Measurements from ENCODE around the gene SPATC1L.

SPATC1L gene

DNA sequence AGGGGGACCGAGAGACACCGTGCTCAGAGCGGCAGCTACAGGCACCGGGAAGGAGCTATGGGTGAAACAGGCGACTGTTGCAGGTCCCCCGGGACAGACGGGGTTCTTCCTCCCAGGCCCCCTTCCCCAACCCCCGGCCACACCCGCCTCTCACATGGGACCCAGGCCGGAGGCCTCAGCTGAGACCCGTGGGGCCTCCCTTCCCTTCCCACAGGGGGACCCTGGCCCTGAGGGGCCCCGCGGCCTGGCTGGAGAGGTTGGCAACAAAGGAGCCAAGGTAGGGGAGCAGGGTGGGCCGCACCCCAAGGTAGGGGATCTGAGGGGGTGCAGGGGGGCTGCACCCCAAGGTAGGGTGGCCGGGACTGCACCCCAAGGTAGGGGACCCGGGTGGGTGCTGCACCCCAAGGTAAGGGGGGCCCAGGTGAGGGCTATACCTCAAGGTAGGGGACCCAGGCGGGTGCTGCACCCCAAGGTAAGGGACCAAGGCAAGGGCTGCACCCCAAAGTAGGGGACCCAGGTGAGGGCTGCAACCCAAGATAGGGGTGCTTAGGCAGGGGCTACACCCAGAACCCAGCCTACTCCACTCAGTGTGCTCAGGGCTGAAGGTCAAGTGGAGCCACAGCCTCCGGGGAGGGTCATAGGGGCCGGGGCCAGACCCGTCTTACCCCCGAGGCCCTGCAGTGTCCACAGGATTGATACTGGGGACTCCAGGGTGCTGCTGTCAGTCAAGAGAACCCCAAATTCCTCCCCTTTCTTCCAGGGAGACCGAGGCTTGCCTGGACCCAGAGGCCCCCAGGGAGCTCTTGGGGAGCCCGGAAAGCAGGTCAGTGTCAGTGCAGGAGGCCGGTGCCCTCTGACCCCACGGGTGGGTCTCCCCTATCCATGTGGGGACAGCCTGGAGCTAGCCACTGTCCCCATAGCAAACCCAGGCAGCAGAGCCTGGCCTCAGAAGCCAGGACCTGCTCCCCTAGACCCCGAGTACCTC is 63.7 kb downstream of the SPATC1L start:
- no peak for DNase-seq (ENCODE audit: low read depth)

DNA sequence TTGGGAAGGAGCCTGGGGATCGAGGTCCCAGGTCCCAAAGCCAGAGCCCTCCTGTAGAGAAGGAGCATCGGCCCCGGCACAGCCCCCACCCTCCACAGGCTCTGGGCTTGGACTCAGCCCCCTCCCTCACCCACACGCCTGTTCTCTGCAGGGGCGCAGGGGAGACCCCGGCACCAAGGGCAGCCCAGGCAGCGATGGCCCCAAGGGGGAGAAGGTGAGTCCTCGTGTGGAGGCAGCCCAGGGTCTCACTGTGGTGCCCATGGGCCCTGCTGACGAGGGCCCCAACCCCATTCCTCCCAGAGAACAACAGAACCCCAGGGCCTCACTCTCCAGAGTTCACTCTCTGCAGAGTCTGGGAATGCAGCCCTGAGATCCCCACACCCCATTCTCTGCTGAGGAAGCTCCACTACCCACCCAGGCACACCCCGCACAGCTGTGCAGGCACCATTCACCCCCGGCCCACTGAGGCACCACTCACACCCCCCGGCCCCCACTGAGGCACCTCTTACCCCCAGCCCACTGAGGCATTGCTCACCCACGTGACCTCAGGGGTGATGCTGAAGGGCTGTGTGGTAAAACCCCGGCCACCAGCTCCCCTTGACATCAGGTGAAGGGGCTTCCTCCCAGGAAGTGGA is 64.5 kb downstream of the SPATC1L start:
- DNase-seq (ENCODE audit: low read depth) = no peak

DNA sequence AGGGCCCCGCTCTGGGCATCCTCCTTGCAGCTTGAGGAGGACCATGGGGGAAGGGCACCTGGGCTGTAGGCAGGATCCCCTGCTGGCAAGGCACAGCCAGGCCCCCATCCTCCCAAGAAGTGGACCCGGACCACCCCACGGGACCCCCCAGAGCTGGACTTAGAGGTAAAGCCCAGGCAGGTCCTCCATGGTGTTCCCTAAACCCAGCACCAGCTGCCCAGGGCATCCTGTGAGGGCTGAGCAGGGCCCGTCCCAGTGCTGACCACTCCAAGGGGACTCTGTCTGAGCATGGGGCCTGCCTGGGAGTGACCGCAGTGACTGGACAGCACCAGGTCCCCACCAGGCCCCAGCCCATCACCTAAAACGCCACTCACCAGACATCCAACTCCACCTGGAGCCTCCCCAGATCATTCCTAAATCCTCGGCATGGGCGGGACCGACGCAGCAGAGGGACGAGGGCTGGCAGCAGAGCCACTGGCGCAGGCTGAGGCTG is 65.1 kb downstream of the SPATC1L start:
- DNase-seq (ENCODE audit: low read depth) = no peak

DNA sequence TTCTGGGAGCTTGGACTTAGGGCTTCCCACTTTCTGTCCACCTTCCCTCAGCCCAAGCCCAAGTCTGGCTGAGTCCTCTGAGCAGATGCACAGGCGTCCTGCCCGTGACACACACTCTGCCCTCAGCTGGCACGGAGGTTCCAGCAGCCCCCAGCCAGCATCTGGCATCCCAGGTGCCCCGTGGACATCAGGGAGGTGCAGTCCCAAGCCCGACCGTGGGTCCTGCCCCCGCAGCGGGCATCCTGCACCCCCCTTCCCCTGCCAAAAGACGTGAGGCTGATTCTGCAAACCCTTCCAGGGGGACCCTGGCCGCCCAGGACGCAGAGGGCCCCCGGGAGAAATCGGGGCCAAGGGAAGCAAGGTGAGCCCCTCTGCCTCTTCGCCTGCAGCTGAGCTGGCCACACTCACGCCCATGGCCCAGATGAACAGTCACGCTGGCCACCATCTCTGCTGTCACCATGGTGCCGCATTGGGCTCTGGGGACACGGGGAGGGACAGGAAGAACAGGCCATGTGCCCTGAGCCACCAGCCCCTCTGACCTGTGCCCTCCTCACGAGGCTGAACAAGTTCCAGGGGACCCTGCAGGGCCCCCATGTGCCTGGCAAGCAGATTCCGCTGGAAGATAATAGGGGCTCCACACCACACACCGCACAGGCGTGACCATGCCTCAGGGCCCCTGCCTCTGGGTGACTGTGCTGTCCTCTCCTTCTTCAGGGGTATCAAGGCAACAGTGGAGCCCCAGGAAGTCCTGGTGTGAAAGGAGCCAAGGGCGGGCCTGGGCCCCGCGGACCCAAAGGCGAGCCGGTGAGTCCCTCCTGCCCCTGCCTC is 65.7 kb downstream of the SPATC1L start:
- DNase-seq (ENCODE audit: low read depth) = no peak

DNA sequence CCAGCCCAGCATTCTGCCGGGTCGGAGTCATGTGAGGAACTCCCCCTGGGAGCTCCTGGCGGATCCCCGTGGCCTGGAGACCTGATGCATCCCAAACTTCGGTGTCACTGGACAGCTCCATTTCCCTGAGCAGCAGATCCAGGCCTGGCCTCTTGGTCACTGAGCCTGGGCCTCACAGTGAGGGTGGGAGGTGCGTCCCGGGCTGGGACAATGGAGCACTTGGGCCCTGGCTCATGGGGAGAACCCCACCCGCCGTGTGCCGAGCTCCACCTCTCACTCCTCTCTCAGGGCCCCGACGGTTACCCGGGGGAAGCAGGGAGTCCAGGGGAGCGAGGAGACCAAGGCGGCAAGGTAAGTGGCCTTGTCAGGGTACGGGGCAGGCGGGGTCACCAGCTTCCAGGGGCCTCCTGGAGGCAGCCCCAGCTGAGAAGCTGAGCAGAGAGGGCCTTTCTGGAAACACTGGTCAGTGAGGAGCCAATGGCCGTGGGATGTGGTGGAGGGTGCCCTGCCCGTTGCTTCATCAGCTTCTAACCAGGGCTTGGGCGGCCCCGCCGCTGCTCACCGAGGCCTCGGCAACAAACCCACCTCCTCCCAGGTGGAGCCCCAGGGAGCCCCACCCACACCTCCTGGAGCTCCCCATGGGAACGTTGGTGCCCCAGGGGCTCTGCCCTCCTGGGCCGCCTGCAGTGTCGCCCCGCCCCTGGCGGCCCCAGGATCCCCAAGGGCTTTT is 66.5 kb downstream of the SPATC1L start:
- DNase-seq (ENCODE audit: low read depth) = no peak

DNA sequence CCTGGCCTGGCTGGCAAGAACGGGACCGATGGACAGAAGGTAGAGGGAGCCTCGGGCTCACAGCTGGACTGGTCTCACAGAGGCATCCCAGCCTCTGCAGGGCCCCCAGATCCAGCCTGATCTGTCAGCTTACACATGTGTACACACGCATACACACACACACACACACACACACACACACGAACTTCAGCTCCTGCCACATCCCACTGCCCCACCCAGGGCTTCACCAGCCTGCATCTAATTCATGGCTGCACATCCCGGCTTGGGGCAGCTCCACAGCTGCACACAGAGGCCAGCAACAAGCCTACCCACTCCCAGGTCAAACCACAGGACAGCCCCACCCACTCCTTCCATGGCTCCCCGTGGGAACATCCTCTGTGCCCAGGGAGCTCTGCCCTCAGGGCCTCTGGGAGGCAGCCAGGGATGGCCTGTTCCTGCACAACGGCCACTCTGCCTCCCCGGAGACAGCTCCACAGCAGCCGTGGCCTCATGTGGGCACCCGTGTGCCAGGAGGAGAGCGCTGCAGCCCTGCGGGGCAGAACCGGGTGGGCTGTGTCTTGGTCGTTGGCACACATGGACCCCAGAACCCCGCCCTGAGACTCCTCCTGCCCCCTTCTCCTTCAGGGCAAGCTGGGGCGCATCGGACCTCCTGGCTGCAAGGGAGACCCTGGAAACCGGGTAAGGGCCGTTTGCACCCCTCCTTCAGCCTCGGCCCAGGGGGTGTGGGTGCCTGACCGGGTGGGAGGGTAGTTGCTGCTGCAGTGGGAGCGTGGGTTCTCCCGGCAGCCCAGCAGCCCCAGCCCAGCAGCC is 67.3 kb downstream of the SPATC1L start:
- no peak for DNase-seq (ENCODE audit: low read depth)

DNA sequence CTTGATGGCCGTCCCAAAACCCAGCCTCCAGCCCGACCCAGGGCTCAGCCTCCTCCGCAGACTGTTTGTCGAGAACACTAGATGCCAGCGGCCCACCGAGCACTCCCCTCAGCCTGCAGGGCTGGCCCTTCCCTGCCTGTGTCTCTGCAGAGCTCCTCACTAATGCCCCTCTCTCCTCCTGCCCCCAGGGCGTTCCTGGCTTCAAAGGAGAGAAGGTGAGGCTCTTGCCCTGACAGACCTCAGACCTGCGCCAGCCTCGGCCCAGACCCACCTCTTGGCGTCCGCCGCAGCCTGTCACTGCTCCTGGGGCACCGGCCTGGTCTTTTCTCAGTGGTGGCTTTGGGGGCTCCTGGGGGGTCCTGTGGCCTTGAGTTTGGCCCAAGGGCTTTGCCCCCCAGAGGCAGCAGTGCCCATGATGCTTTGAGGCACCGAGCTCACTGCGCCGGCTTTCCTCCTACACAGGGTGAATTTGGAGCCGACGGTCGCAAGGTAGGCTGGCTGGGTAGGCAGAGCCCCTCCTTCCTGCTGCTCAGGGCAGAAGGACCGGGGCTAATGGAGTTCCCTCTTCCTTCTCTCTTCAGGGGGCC is 68.0 kb downstream of the SPATC1L start:
- DNase-seq (ENCODE audit: low read depth) = no peak

DNA sequence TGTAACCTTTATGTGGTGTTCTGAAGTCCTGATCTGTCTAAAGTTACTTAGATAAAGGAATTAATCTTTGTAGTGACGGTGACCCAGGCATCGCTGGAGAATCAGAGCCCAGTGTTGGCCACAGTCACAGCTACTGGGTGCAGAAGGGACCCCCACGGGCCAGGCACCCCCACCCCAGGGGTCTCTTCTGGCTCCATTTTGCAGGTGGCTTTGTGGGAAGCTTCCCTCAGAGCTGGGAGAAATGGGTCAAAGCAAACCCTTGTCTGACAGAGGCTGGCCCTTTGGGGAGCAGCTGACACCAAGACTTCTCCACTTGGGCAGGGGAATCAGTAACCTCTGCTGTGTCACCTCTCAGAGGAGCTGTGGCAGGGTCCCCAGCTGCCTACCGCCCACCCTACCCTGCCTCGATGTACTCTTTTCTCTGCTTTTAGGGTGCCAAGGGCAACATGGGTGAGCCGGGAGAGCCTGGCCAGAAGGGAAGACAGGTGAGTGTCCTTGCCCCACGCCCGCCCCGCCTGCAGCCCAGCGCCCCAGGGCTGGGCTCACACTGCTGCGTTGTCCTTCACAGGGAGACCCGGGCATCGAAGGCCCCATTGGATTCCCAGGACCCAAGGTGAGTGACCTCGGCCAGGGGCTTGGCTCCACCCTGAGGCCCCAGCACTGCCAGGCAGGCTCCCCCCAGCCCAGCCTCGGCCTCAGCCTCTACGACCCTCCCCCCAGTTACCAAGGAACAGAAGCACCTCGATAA is 68.6 kb downstream of the SPATC1L start:
- no peak for DNase-seq (ENCODE audit: low read depth)

DNA sequence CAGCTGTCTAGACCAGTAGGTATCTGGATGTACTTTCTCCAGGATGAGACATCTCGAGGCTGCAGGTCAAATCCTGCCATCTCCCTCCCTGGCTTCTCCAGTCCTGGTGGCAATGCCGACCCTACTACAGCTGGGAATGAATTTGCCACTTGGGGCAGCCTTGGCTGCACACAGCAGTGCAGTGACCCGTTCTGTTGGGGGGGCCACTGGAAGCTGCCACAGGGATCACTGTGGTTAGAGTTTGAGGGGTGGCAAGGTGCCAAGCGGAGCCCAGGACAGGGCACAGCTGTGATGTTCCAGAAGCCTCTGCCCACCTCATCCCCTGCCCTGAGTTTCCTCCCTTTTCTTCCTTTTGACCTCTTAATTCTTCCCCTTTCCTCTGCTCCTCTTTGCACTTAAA is 69.3 kb downstream of the SPATC1L start:
- DNase-seq (ENCODE audit: low read depth) = no peak

DNA sequence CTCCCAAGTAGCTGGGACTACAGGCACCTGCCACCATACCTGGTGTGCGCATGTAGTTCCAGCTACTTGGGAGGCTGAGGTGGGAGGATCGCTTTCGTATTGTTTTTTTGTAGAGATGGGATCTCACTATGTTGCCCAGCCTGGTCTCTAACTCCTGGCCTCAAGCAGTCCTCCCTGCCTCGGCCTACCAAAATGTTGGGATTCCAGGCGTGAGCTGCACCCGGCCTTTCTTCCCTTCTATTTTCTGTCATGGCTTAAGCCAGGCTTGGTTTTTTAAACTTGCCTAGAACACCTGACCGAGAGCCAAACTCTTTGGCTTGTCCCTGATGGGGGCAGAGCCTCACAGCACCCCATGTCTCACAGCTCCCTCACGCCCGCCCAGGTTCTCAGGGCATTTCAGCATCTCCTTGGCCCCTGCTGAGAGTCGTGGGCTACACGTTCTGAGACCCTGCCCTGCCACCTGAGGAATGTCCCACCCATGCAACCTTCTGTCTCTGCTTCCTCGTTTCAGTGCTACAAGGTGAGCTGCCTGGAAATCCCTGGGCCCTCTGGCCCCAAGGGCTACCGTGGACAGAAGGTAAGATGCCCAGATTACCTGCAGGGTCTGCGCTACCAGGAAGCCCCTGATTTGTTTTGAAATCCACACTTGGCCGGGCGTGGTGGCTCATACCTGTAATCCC is 70.6 kb downstream of the SPATC1L start:
- DNase-seq (ENCODE audit: low read depth) = no peak

DNA sequence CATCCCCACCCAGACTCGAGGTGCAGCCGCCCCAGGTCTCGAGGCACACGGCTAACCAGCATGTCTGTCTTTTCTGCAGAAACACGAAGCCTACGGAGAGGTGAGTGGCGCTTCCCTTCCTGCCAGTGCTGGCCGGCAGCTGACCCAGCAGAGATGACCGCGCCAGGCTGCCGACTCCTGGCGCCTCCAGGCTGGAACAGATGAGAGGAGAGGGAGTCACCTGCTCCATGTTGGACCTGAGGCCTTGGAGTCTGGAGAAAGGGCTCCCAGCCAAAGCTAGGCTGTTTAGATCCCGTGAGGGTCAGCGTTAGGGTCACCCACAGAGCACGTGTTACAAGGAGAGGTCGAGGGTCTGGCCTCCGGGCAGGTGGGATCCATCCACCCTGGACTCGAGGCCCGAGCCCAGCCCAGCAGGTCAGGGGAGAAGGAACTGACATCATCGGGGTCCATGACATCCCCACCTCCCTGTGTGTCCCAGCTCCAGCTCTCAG is 71.5 kb downstream of the SPATC1L start:
- no peak for DNase-seq (ENCODE audit: low read depth)

DNA sequence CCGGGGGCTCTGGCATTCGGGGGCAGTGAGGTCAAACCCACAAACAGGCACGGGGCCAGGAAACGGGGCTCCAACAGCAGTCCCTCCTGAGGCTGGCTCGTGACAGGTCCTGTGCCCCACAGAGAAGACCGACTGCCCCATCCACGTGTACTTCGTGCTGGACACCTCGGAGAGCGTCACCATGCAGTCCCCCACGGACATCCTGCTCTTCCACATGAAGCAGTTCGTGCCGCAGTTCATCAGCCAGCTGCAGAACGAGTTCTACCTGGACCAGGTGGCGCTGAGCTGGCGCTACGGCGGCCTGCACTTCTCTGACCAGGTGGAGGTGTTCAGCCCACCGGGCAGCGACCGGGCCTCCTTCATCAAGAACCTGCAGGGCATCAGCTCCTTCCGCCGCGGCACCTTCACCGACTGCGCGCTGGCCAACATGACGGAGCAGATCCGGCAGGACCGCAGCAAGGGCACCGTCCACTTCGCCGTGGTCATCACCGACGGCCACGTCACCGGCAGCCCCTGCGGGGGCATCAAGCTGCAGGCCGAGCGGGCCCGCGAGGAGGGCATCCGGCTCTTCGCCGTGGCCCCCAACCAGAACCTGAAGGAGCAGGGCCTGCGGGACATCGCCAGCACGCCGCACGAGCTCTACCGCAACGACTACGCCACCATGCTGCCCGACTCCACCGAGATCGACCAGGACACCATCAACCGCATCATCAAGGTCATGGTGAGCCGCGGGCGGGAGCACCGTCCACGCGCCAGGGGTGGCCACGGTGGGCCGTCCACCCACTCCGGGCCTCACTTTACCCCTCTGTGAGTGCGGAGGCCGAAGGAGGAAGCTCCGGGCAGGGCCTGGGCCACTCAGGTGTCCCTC is 72.2 kb downstream of the SPATC1L start:
- DNase-seq (ENCODE audit: low read depth) = no peak

DNA sequence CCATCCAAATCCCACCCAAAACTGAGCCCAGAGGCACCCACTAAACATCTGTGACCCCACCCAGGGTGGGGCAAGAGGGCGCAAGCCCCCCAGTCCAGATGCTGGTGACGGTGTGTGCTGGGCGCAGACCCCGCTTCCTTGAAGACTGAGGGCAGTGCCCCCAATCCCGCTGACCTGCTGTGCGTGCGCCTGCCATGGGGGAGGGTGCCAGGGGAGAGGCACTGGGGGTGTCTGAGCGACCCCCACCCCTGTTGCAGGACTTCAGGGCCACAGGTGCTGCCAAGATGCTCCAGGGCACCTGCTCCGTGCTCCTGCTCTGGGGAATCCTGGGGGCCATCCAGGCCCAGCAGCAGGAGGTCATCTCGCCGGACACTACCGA is 73.1 kb downstream of the SPATC1L start:
- no peak for DNase-seq (ENCODE audit: low read depth)
